Neural cell (in vitro differentiated cells): ENCODE results near the gene CALCR.

ENCODE experiments used
- CTCF ChIP-seq: fragments of 450-650 bp; IDR thresholded peaks from 2 replicates; pipeline ENCODE4 v1.5.1; 2014; ENCODE audit warnings: antibody characterized with exemption, mild to moderate bottlenecking, moderate library complexity; ENCODE audit not compliant: poor library complexity, severe bottlenecking
- EP300 ChIP-seq: fragments of 450-650 bp; conservative IDR thresholded peaks from 2 replicates; pipeline ENCODE4 v1.6.1; 2014; ENCODE audit warnings: antibody characterized with exemption, mild to moderate bottlenecking, moderate library complexity; ENCODE audit not compliant: poor library complexity, severe bottlenecking
- SMC3 ChIP-seq: fragments of 450-650 bp; conservative IDR thresholded peaks from 2 replicates; pipeline ENCODE4 v1.6.1; 2014; ENCODE audit warnings: antibody characterized with exemption, mild to moderate bottlenecking, moderate library complexity; ENCODE audit not compliant: poor library complexity
- TAF1 ChIP-seq: IDR thresholded peaks from 2 replicates; pipeline ENCODE4 v1.6.1; 2012; ENCODE audit warnings: low read depth

DNA sequence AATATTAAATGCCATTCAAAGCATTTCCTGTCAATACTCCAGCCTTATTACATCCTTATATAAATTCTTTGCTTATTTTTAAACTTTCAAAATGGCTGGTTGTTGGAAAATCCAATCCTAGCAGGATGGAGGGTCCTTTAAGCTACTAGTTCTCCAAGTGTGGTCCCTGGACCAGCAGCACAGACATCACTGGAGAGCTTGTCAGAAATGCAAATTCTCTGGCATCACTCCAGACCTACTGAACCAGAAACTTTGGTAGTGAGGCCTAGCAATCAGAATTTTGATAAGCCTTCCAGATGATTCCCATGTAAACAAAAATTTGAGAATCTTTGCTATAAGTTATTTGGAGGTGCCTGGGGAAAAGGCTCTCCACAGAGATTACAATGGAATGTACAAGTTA lies 43.8 kb downstream of the CALCR start:
- no peak for TF ChIP-seq CTCF
- TF ChIP-seq SMC3, result no peak
- no peak for TF ChIP-seq TAF1
- no peak for TF ChIP-seq EP300
